Sigmoid colon (tissue), 3 donors: ENCODE data around the gene GTSF1L.

Experiments used
- POLR2A ChIP-seq, 2 donors: fragments of 450-650 bp; IDR thresholded peaks; one replicate each; pipeline ENCODE4 v1.6.1; 2016; ENCODE audit warnings: antibody characterized with exemption in 2 of 2, mild to moderate bottlenecking in 2 of 2, moderate library complexity in 2 of 2
- TF ChIP-seq, protein P1 (sequence below), 4 experiments: fragments of 450-650 bp in 3 of 4; fragments of 200-600 bp in 1 of 4; IDR thresholded peaks; one replicate each; pipeline ENCODE4 v1.5.1; 2016 to 2019; ENCODE audit warnings: antibody characterized with exemption in 4 of 4, mild to moderate bottlenecking in 3 of 4, moderate library complexity in 2 of 4

DNA sequence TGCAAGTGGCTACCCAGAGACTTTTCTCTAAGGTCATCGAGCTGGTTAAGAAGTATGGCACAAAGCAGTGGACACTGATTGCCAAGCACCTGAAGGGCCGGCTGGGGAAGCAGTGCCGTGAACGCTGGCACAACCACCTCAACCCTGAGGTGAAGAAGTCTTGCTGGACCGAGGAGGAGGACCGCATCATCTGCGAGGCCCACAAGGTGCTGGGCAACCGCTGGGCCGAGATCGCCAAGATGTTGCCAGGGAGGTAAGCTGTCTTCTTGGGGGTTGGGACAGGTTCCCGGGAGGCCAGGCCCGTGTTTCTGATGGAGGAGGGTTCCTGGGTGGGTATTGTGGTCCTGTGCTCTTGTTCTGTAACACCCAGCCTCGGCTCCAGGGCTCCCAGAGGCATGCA lies 40.0 kb downstream of the GTSF1L start:
- TF ChIP-seq POLR2A (IDR thresholded peaks at IDR 0.05), result no peak
- TF ChIP-seq, protein P1, sequence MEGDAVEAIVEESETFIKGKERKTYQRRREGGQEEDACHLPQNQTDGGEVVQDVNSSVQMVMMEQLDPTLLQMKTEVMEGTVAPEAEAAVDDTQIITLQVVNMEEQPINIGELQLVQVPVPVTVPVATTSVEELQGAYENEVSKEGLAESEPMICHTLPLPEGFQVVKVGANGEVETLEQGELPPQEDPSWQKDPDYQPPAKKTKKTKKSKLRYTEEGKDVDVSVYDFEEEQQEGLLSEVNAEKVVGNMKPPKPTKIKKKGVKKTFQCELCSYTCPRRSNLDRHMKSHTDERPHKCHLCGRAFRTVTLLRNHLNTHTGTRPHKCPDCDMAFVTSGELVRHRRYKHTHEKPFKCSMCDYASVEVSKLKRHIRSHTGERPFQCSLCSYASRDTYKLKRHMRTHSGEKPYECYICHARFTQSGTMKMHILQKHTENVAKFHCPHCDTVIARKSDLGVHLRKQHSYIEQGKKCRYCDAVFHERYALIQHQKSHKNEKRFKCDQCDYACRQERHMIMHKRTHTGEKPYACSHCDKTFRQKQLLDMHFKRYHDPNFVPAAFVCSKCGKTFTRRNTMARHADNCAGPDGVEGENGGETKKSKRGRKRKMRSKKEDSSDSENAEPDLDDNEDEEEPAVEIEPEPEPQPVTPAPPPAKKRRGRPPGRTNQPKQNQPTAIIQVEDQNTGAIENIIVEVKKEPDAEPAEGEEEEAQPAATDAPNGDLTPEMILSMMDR (IDR thresholded peaks at IDR 0.05), result no peak
